ENCODE results near the gene ZFYVE16.
"Not testable (repeated sequence)": the region's sequence is repeated elsewhere in the genome, so short reads cannot be mapped to it uniquely, and the experiment has no call there.

The ZFYVE16 gene

GRCh38 chr5:80411589-80412219, 3.8 kb downstream of the ZFYVE16 start:
- no peak for DNase-seq

- DNase-seq = no peak
These were observed 6.2 kb downstream of the ZFYVE16 start for GRCh38 chr5:80414113-80414512.

GRCh38 chr5:80417973-80418372, 10.1 kb downstream of the ZFYVE16 start:
- no peak for DNase-seq

GRCh38 chr5:80424365-80424764, 16.5 kb downstream of the ZFYVE16 start:
- not testable (repeated sequence) for DNase-seq

GRCh38 chr5:80435476-80435875, 27.6 kb downstream of the ZFYVE16 start:
- no peak for DNase-seq

- no peak for DNase-seq
These were observed 29.5 kb downstream of the ZFYVE16 start for GRCh38 chr5:80437326-80437725.

- no peak for DNase-seq
These were observed 30.9 kb downstream of the ZFYVE16 start for GRCh38 chr5:80438739-80439138.

- DNase-seq = no peak
These were observed 31.3 kb downstream of the ZFYVE16 start for GRCh38 chr5:80439213-80439612.

GRCh38 chr5:80442742-80443141, 34.9 kb downstream of the ZFYVE16 start:
- no peak for DNase-seq

- no peak for DNase-seq
These were observed 45.5 kb downstream of the ZFYVE16 start for GRCh38 chr5:80453366-80453765.

GRCh38 chr5:80463269-80463668, 55.4 kb downstream of the ZFYVE16 start:
- DNase-seq = no peak

- no peak for DNase-seq
These were observed 59.0 kb downstream of the ZFYVE16 start for GRCh38 chr5:80466669-80467485.

- DNase-seq = no peak
These were observed 60.3 kb downstream of the ZFYVE16 start for GRCh38 chr5:80468131-80468530.

- DNase-seq = not testable (repeated sequence)
These were observed 62.8 kb downstream of the ZFYVE16 start for GRCh38 chr5:80470631-80471030.

- DNase-seq = no peak
These were observed 67.1 kb downstream of the ZFYVE16 start for GRCh38 chr5:80474929-80475328.

- no peak for DNase-seq
These were observed 71.8 kb downstream of the ZFYVE16 start for GRCh38 chr5:80479713-80480112.

- no peak for DNase-seq
These were observed 72.5 kb downstream of the ZFYVE16 start for GRCh38 chr5:80480354-80480753.

- no peak for DNase-seq
These were observed 73.4 kb downstream of the ZFYVE16 start for GRCh38 chr5:80481019-80481893.

- no peak for DNase-seq
These were observed 74.7 kb downstream of the ZFYVE16 start for GRCh38 chr5:80482578-80482977.

GRCh38 chr5:80483636-80484232, 75.9 kb downstream of the ZFYVE16 start:
- no peak for DNase-seq

- DNase-seq = no peak
These were observed 79.6 kb downstream of the ZFYVE16 start for GRCh38 chr5:80487444-80487828.

- DNase-seq = peak; percentile 67
These were observed 80.2 kb downstream of the ZFYVE16 start, which contains the start of gene FAM151B for GRCh38 chr5:80487829-80488721. TSS of gene FAM151B (plus strand) at chr5:80488100. CDS start at chr5:80488124, 24 bp downstream.
